NB4 (cell line): ENCODE results near the gene OR2K2.
A peak's percentile ranks its signal among the peaks of the same experiment; 100 is the strongest.
"Not testable (repeated sequence)": the region's sequence is repeated elsewhere in the genome, so short reads cannot be mapped to it uniquely, and the experiment has no call there.

Experiments used
- DNase-seq: peaks from one replicate; pipeline ENCODE4 v3.0.0; 2010; ENCODE audit warnings: low read depth
- H3K4me3 ChIP-seq: one replicate; pipeline ENCODE4 v1.5.1; 2011; ENCODE audit warnings: mild to moderate bottlenecking, low read depth, low read length, moderate library complexity
- MYC ChIP-seq: IDR thresholded peaks from 2 replicates; pipeline ENCODE4 v1.6.1; 2011; ENCODE audit warnings: low read depth, low read length
- POLR2A ChIP-seq: IDR thresholded peaks from 2 replicates; pipeline ENCODE4 v1.6.1; 2011; ENCODE audit warnings: mild to moderate bottlenecking; ENCODE audit not compliant: insufficient read length; ENCODE audit errors: extremely low read depth
- TF ChIP-seq, protein P1 (sequence below): IDR thresholded peaks from one replicate; pipeline ENCODE4 v1.5.1; 2012; ENCODE audit warnings: low read depth, low read length
- TF ChIP-seq, protein P2 (sequence below): IDR thresholded peaks from 2 replicates; pipeline ENCODE4 v1.6.1; 2011; ENCODE audit warnings: low read depth, low read length

The OR2K2 gene

DNA sequence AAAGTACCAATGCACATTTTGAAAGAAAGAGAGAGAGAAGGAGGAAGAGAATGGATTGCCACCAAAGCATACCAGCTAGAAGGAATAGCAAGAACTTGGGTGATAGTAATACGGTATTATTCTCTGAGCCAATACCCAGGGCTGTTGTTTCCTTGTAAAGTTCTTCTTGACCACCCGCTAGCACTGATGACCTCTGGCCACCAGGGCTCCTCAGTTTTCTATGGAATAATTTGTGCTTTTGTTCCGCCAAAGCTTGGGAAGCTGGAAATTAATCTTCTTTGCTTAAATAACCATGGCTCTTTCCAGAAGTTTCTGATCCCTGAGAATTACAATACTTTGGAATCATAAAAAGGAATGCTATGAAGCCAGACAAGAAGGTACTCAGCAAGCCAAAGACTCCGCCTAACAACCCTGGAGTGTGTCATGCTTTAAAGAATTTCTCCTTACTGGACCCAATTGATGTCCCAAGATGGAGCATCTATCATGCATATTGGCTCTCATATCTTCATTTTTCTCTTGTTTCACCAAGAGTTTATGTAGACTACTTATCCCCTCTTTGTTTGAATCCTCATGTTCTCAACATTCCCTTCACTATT, 29.8 kb downstream of the OR2K2 start:
- TF ChIP-seq POLR2A (no peak), MYC (no peak)
- TF ChIP-seq, protein P1, sequence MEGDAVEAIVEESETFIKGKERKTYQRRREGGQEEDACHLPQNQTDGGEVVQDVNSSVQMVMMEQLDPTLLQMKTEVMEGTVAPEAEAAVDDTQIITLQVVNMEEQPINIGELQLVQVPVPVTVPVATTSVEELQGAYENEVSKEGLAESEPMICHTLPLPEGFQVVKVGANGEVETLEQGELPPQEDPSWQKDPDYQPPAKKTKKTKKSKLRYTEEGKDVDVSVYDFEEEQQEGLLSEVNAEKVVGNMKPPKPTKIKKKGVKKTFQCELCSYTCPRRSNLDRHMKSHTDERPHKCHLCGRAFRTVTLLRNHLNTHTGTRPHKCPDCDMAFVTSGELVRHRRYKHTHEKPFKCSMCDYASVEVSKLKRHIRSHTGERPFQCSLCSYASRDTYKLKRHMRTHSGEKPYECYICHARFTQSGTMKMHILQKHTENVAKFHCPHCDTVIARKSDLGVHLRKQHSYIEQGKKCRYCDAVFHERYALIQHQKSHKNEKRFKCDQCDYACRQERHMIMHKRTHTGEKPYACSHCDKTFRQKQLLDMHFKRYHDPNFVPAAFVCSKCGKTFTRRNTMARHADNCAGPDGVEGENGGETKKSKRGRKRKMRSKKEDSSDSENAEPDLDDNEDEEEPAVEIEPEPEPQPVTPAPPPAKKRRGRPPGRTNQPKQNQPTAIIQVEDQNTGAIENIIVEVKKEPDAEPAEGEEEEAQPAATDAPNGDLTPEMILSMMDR: no peak
- TF ChIP-seq, protein P2, sequence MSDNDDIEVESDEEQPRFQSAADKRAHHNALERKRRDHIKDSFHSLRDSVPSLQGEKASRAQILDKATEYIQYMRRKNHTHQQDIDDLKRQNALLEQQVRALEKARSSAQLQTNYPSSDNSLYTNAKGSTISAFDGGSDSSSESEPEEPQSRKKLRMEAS: no peak

GRCh38 chr9:111299599-111299966, 30.4 kb downstream of the OR2K2 start:
- DNase-seq, H3K4me3 ChIP-seq: not testable (repeated sequence)

More for the DNA sequence above, 29.8 kb downstream of the OR2K2 start:
- DNase-seq: no peak
- H3K4me3 ChIP-seq: no peak overlapping the region

DNA sequence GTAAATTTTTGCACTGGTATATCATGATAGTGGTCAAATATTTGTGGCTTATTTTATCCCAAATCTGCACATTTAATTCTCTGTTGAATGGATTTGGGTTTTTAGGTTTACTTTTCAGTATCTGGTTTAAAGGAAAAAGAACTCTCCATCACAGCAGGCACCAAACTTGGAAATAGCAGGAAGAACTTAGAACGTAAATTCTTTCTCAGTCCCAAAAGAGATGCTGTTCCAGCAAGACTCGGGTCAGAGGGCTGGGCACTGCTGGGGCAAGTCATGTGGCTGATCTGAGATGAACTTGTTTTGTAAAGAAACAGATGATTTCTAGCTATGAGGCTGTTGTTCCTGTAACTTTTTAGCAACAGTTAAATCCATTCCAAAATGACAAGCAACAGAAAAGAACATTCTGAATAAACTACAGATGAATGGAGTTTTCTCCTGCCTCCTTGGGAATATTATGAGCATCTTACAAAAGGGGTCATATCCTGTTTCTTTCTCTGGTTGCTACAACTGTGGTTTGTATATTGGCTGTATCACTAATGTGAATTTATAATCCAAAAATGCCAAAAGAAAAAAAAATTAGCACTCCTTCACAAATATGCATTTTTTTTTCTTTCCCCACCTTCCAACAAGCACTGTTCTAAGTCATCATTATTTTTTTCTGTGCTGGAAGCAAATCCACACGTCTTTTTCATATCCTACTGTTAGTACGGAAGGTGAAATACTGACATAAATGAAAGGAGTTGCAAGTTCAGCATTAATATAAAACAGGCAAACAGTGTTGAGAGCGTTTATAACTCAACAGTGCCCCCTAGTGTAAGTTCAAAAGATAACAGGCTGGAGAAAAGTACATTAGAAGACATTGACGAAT, 31.1 kb downstream of the OR2K2 start:
- no peak for TF ChIP-seq POLR2A
- TF ChIP-seq, protein P1: peak; percentile 33
- DNase-seq: peak; percentile 62
- no peak overlapping the region for H3K4me3 ChIP-seq

GRCh38 chr9:111298111-111298510, 31.9 kb downstream of the OR2K2 start:
- H3K4me3 ChIP-seq: no peak overlapping the region
- TF ChIP-seq, protein P1: no peak
- TF ChIP-seq MYC: no peak
- TF ChIP-seq, protein P2: no peak
- TF ChIP-seq POLR2A: no peak
- DNase-seq: no peak

- no peak for DNase-seq
- no peak overlapping the region for H3K4me3 ChIP-seq
- TF ChIP-seq, protein P1: no peak
- TF ChIP-seq, protein P2: no peak
- TF ChIP-seq POLR2A (no peak), MYC (no peak)
These were observed 32.8 kb downstream of the OR2K2 start for GRCh38 chr9:111297066-111297824.

- TF ChIP-seq MYC (no peak), POLR2A (no peak)
- TF ChIP-seq, protein P1: no peak
- TF ChIP-seq, protein P2: no peak
- no peak overlapping the region for H3K4me3 ChIP-seq
- DNase-seq: no peak
These were observed 35.2 kb downstream of the OR2K2 start for GRCh38 chr9:111294691-111295451.
